ENCODE results near the gene ADCY5.

- TF ChIP-seq POLR2AphosphoS5 (IDR thresholded peaks at IDR 0.05; ENCODE audit: low read depth, low read length) (no peak), POLR2A (IDR thresholded peaks at IDR 0.05; ENCODE audit: low read depth, low read length) (no peak), TAF1 (IDR thresholded peaks at IDR 0.05; ENCODE audit: borderline replicate concordance, low read depth, low read length) (no peak)
Observed at GRCh38 chr3:123296836-123297626, 151.9 kb downstream of the ADCY5 start.

Data from GM12892 (cell line).